Gastroesophageal sphincter (tissue), 3 donors: ENCODE data around the gene ZBTB7C.

Source experiments
- EP300 ChIP-seq: sonication (generic); formaldehyde crosslinking; IDR thresholded peaks from one replicate; pipeline ENCODE4 v1.6.1; 2017; ENCODE audit warnings: antibody characterized with exemption, mild to moderate bottlenecking
- POLR2A ChIP-seq, 2 donors: fragments of 450-650 bp; IDR thresholded peaks; one replicate each; pipeline ENCODE4 v1.6.1; 2017; ENCODE audit warnings: antibody characterized with exemption in 2 of 2, mild to moderate bottlenecking in 2 of 2, moderate library complexity in 1 of 2
- POLR2AphosphoS5 ChIP-seq: sonication (generic); formaldehyde crosslinking; IDR thresholded peaks from one replicate; pipeline ENCODE4 v1.6.1; 2017; ENCODE audit warnings: antibody characterized with exemption
- TF ChIP-seq, protein P1 (sequence below), 4 experiments: fragments of 200-600 bp in 2 of 4; fragments of 450-650 bp in 2 of 4; sonication (generic) in 1 of 4; IDR thresholded peaks; one replicate each; pipeline ENCODE4 v1.5.1; 2017 to 2019; ENCODE audit warnings: antibody characterized with exemption in 4 of 4, mild to moderate bottlenecking in 2 of 4, moderate library complexity in 2 of 4

DNA sequence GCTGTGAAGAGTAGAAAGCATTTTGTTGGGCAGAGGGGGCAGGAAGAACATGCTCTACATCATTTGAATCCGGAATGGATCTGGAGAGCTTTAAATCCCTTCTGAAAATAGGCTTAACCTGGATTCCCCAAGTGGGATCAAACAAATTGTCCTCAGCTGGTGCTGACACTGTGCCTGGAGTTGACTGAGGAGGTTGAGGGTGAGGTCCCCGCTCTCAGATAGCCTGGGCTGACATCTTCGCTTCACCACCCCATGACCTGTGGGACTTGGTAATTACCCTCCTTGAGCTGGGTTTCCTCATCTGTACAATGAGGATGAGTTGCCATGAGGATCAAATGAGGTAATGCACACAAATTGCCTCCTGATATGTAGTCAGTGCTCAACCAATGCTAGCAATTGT lies 360.9 kb downstream of the ZBTB7C start:
- TF ChIP-seq, protein P1, sequence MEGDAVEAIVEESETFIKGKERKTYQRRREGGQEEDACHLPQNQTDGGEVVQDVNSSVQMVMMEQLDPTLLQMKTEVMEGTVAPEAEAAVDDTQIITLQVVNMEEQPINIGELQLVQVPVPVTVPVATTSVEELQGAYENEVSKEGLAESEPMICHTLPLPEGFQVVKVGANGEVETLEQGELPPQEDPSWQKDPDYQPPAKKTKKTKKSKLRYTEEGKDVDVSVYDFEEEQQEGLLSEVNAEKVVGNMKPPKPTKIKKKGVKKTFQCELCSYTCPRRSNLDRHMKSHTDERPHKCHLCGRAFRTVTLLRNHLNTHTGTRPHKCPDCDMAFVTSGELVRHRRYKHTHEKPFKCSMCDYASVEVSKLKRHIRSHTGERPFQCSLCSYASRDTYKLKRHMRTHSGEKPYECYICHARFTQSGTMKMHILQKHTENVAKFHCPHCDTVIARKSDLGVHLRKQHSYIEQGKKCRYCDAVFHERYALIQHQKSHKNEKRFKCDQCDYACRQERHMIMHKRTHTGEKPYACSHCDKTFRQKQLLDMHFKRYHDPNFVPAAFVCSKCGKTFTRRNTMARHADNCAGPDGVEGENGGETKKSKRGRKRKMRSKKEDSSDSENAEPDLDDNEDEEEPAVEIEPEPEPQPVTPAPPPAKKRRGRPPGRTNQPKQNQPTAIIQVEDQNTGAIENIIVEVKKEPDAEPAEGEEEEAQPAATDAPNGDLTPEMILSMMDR (IDR thresholded peaks at IDR 0.05), result no peak
- no peak for TF ChIP-seq POLR2AphosphoS5
- no peak for TF ChIP-seq POLR2A (IDR thresholded peaks at IDR 0.05)
- no peak for TF ChIP-seq EP300
